NOMO-1 (cell line): ENCODE measurements around the gene RTTN.

Source experiments
- DNase-seq, 2 experiments: peaks; one replicate each; lab custom pipeline; 2025; ENCODE audit not compliant: unreplicated experiment in 2 of 2; lab: John Stamatoyannopoulos, UW

Gene RTTN

DNA sequence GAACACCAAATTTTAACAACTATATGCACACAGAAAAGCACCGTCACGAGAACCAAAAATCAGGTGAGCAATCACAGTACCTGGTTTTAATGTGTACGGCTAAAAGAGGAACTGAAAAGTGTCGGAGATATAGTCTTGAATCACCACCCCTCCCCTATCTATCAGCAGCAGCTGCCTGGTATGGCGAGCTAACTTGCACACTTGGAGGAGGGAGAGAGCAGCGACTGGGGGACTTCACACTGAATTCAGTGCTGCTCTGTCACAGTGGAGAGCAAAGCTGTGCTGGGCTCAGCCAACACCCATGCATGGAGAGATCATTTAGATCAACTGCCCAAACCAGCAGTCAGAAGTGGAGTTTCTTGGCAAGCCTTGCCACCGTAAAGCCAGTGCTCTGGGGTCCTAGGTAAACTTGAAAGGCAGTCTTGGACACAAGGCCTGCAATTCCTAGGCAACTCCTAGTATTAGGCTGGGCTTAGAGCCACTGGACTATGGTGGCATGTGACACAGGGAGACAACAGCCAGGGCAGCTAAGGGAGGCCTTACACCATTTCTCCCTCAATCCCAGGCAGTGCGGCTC lies 168.6 kb downstream of the RTTN start:
- no peak for DNase-seq

DNA sequence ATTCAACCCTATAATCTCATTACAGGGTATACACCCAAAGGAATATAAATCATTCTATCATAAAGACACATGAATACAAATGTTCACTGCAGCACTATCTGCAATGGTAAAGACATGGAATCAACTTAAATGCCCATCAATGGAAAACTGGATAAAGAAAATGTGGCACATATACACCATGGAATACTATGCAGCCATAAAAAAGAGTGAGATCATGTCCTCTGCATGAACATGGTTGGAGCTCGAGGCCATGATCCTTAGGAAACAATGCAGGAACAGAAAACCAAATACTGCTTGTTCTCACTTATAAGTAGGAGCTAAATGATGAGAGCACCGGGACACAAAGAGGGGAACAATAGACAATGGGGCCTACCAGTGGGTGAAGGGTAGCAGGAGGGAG lies 169.3 kb downstream of the RTTN start:
- DNase-seq, result no peak

DNA sequence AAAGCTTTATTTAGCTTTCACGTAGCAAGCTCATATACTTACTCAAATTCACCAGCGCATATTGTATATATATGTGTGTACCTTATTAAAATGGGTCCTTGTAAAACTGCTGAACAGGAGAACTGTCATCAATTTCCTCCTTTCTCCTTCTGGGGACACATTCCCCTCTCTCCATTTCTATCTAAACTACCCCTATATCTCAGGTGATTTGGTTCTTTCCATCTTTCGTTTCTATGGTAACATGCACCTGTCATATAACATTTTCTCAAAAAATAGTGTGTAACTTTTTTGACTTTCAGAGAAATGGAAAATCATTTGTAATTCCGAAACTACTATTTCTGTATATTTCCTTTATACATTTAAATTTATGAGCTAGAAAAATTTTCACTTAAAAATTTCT lies 174.3 kb downstream of the RTTN start:
- DNase-seq, result no peak

DNA sequence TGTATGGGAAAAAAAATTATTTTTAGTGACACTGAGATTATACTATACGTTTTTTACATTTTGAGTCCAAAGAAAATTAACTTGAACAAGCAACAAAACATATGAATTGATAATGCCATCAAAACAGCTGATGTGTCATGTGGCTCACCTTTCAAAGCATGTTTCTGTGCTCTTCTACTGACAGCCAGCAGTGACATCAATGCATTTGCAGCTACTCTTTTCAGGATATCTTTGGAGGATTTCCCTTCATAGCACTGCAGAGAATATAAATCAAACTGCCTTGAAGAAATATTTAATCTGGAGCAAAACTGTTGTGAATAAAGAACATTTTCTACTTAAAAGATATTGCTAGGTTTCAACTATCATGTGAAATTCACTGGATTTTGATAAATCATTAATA lies 174.8 kb downstream of the RTTN start:
- DNase-seq, result no peak

DNA sequence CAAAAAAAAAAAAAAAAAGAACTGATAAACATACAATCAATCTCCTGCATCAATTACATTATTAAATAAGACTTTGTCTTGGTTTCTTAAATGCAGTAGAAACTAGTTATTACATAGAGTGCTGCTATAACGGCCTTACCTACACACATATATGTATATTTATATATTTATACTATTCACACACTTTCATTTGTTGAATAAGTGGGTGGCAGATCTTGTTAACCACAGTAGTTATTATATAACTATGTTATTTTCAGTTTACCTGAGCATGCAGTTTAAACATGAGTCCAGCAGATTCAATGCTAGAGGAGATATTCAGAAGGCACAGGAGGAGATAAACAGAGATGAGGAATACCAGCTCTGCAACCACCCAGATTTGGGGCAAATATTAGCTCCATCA lies 176.3 kb downstream of the RTTN start:
- DNase-seq, result no peak

DNA sequence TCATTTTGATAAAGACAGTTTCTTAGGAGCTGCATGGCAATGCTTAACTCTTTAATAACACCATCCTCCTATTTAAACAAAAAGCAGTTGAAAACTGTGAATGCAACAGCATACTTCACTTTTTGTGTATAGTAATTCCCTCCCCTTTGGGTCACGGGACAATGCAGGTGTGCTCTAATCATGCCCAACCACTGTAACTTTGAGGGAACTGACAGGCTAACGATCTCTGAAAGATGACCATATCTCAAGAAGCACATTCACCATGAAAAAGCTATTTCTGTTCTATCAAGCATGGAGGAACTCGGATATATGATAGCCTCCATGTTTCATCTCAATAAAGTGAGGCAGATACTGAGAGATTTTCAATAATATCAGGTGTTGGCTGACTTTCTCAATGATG lies 176.8 kb downstream of the RTTN start:
- no peak for DNase-seq

DNA sequence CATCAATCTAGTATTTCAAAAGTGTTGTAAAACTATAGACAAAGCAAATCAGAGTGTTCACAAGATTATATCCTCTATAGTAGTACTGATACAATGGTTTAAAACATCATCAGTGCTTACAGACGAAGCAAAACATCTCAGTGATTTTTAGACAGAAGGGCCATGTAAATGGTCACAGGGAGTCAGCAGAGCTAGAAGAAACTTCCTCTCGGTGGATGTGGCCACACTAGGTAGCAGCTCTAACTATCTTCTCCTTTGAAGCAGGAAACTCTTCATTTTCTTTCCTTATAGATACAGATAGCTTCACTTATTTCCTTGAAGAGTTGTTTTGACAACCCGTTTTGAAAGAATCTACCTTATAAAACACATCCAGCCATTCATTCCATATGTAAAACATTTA lies 177.4 kb downstream of the RTTN start:
- DNase-seq, result no peak

DNA sequence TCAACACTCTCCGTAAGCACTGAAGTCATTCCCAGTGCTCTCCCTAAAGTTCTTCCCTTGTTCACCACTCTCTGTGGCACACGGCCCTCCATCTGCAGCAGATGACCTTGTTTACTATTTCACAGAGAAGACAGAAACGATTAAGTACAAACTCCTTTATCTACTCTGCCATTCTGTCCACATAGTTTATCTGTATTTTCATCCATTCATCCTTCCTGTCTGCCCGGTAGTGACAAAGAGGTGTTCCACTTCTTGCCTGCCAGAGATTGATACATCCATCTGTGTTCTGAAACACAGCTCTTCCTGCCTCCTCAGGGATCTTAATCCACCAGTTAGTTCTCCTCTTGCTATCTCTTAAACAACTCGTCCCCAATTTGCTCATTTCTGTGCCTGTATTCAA lies 179.9 kb downstream of the RTTN start:
- no peak for DNase-seq

DNA sequence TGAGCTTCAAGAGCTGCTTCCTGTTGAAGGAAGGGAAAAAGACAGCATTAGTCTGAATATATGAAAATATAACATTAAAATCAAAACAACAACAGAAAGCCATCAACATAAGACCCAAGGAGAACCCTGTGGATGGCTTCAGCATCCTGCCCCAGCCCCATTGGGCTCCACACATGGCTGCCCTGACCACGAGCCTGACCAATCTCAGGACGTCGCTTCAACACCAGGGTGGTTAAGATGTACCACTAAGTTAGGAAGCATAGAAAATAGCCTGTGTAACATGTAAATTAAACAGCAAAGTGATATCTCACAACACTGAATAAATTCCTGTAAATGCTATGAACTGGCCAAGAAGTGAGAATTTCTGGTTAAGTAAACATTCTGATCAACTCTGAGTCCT lies 180.7 kb downstream of the RTTN start:
- no peak for DNase-seq

DNA sequence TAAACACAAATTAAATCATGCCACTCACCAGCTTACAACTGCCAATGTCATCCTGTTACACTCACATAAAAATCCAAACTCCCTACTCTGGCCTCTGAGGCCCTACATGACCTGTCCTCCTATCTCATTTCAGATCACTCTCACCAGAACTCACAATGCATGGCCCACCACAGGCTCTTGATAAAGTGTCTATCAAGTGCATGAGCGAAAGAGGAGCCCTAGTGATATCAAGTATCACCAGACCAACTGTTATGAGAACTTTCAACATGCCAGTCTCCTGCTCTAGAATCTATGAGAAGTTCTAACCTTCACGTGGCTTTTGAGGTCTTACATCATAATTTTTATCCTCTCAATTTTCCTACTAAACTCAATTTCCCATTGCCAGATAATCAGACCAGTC lies 181.4 kb downstream of the RTTN start:
- no peak for DNase-seq

DNA sequence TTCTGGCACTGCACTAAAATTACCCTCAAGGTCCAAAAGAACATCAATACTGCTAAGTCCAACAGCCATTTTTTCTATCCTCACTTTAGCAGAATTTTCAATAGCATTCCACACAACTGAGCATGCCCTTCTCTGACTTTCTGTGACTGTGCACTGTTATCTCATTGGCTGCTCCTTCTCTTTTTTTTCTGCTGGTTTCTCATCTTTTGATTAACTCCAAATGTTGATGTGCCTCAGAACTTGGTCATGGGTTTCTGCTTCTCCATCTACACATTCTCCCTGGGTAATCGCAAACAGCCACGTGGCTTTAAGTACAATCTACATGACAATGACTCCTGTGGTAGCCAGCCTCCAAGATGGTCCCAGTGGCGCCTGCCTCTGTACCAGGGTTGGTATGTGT lies 182.9 kb downstream of the RTTN start:
- no peak for DNase-seq

DNA sequence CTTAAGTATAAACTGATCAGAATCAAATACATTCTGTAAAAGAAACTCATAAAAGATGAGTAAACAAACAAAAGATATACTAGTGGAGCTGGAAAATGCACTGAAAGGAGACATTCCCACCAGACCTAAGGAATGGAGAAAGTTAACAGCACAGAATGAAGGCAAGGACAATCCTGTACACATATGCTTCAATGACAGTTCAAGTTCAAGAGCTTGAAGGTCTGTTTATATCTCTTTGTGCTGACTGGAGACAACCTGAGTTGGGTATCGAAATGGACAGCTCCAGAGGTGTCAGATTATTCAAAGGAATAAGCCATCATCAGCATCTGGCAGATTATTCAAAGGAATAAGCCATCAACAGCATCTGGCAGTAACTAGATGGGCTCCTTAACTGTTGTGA lies 184.0 kb downstream of the RTTN start:
- DNase-seq, result no peak

DNA sequence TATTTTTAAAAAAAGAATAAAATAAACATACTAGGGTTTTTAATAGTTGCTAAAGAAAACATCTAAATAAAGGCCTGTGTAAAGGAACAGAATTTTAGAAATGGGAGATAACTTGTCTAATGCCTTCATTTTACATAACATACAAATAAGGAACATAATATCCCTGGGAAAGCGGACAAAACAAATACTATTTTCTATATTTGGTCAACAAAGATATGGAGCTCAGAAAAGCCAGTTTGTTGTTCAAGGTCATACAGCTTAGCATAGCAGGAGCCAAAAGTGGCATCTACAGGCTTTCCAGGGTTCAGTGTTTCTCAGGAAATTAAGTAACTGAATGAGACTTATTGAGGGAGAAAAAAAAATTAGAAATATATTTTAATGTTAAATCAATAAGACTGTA lies 184.4 kb downstream of the RTTN start:
- DNase-seq, result no peak

DNA sequence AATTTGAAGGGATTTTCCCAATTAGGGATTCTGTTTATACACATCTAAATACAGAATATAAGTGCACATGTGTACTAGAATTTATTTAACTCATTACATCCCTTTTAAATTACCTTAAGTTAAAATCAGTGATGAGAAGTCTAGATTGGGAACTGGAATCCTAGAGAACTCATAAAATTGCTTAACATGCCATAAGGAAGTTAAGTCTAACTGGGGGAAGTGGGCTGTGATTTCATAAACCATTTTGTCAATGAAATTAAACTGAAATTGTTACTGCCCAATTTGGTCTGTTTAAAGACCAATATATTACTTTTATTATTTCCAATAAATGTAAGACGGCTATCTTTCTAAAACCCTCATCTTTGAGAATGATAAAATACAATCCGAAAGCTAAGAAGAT lies 185.5 kb downstream of the RTTN start:
- no peak for DNase-seq

DNA sequence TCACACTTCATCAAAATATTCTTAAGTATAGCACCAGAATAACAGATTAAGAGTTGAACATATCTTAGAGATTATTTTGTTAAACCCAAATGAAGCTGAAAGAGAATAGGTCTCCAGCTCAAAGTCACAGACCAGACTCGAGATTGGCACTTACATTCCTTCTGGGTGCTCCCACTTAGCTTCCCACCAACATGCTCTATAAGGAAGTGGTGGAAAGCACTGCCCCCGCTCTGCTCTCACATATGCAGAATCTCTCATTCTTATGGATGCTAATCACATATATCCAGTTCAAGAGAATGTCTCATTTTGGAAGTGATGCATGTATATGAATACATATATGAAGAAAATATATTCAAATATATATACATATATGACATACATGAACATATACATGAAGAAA lies 186.4 kb downstream of the RTTN start:
- no peak for DNase-seq

DNA sequence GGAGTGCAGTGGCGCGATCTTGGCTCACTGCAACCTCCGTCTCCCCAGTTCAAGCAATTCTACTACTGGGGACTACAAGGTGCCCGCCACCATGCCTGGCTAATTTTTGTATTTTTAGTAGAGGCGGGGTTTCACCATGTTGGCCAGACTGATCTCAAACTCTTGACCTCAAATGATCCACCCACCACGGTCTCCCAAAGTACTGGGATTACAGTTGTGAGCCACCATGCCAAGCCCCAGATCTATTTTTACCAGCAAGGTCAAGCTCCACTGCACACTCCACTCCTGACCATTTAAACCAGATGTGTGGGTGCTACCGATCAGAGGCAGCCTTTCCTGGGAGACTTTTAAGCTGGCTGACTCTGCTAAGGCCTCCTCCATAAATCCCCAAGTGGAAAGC lies 190.4 kb downstream of the RTTN start:
- no peak for DNase-seq

DNA sequence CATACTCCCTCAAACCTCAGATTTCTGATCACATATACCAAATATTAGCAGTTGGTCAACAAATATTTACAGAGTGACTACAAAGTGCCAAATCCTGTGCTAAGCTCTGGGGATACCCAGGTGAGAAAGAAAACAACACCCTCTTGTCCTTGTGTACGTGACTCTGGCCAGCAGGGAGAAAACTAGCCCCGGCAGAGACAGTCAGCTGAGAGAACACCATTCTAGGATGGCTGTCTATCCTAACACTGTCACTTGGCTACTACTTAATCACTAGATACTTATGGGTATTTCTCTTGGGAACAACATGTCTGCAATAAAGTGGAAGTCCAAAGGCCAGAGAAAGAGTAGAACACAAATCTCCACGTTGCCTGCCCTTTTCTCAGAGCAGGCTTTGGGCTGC lies 199.9 kb downstream of the RTTN start:
- DNase-seq, result no peak

DNA sequence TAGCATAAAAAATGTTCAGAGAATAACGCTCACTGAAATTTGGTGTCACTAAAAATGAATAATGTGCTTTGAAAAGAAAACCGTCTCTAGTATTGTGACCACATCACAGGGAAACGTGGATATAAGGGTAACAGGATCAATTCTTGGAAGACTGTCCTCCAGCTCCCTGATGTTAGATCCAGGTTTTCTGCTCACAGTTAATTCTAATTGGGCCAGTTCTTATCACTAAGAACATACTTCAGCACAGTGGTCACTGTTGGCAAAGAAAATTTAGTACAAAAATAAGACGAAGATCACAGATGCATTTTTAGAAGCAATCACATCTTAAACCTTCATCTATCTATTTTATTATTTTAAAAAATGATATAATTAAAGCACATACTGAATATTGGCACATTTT lies 200.8 kb downstream of the RTTN start:
- no peak for DNase-seq

DNA sequence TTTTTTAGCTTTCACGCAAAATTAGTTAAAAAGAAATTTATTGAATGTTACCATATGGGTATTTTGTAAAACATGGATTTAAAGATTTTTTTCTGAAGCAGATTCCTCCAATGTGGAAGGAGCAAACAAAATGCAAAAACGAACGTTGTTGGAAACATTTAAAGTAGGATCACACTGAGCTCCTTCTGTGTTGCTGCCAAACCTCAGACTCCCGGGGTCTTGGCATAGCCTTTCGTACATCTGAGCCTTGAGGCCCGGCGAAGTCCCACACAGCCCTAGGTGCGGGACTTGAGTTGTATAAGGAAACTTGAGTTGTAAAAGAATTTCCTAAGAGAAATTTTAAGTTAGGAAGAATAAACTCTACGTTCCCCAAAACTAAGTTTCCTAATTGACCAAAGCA lies 205.8 kb downstream of the RTTN start:
- DNase-seq, result no peak

DNA sequence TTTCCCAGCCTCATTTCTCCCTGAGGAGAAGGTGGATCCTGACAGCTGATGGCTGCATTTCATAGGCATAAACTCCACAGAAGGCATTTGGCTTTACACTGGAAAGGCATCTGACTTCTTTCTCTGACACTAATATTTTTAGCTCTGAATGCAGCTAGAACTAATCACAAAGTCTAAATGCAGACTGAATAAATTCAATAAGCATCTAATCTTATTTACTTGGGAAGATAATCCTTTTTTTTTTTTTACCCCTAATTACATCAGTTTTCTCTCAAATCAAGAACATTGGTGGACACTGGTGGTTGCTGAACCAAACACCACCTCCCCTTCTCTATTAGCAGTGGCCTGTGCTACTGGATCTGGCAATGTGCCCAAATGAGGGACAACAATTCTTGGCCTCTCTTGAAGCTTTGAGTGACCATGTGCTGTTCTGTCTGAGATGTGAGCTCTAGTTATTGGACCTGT lies 206.9 kb downstream of the RTTN start:
- DNase-seq, result no peak

DNA sequence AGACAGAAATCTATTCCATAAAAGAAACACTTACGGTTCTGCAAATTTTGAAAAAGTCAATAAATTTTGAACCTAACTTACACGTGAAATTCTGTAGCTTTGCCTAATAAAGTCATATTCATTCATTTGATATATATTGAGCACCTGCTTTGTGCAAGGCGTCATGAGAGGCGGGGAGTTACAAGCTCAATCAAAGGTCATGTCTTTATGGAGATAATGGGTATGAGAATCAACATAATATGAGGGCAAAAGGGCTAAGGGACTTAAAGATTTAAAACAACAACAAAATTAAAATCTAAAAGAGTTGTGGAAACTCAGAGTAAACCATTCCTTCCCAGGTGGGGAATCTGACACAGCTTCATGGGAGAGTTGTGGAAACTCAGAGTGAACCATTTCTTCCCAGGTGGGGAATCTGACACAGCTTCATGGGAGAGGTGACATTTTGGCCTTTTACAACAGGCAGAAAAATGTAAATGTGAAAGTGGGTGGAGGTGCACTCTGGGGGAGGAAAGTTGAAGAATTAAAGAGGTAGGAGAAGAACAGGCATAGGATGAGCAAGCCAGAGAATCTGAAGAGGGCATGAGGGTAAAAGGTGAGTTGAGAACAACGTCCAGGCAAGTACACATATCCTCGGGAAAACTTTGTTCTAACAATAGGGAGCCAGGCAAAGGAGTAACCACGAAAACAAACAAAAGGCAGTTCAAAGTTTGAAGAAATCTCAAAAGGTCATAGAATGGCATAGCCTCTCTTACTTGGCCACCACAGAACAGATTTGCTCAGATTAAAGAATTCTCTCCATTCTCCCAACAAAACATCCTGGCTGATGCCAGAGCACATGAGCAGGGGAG lies 208.3 kb downstream of the RTTN start:
- no peak for DNase-seq

DNA sequence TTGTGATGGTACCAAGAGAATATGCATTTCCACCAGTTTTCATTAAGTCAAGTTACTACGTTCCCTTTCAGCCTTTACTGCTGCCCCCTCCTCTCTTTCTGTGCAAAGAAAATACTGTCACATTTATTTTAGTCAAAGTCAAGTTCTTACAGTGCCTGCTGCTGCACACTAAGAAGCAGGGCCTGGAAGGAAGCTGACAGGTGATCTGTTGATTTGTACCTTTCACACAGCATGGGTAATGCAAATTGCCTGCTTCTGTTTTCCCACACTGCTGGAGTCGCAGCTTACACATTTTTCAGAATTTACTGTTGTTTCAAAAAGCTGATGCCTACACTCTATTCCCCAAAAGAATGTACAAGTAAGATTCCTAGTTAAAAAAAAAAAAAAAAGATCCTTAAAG lies 209.1 kb downstream of the RTTN start:
- no peak for DNase-seq

DNA sequence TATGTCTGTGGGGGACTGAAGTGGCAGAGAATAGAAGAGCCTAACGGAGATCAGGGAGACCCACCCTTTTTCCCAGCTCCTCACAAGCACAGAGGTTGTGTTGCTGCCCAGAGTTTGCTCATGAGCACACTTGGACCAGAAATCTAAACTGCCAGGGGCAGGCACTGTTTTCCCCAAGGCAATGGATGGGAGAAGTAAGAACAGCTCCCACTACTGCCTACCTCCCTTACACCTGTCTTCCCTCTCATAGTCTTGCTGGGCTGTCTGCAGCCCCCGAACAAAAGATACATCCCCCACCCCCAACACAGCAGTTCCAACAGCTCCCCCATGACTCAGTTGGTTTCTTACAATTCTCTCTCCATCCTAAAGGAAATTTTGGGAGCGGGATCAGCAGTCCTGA lies 209.7 kb downstream of the RTTN start:
- no peak for DNase-seq
